Pons (tissue), 1 donor: ENCODE measurements around the gene GP1BA.

Experiments
- DNase-seq: peaks from one replicate; pipeline ENCODE4 v3.0.0-alpha.2; 2016; ENCODE audit warnings: low spot score

The GP1BA gene

DNA sequence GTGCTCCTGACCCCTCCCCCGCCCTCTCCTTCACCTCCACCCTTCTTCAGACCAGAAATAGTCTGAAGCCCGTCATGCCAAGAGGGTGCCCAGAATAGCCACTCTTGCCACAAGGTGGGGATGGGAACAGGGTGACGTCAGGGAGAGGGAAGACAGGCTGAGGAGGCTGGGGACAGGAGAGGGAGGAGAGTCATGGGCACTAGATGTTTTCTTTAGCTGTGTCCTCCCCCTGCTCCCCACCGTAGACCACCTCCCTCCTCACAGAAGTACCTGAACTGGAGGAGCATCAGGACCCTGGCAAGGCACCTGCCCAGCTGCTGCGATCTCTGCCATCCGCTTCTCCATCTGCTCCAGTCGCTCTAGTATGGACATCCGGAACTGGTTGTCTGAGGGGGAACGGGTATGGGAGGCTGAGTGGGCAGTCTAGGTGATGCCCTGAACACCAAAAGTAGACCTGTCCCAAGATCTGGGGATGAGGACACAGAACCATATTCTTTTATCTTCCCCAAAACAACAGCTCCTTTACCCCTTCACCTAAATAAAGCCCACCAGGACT lies 42.1 kb downstream of the GP1BA start:
- DNase-seq = no peak

DNA sequence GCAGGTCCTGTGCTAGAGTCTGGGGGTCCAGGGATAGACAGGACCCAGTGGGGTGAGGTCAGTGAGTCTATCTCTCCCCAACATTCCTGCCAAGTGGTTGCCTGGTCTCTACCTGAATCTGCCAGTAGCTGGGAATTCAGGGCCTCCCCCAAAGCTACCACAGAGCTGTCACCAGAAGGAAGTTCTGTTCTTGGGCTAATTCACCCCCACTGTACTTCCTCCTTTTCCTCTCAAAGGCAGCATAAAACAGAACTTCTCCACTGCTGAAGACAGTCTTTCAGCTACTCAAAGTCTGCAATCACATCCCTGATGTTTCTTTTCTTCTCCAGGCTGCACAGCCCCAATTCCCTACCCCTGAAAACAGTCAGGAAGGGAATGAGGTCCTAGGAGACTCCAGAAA lies 46.6 kb downstream of the GP1BA start:
- DNase-seq = peak; percentile 62

DNA sequence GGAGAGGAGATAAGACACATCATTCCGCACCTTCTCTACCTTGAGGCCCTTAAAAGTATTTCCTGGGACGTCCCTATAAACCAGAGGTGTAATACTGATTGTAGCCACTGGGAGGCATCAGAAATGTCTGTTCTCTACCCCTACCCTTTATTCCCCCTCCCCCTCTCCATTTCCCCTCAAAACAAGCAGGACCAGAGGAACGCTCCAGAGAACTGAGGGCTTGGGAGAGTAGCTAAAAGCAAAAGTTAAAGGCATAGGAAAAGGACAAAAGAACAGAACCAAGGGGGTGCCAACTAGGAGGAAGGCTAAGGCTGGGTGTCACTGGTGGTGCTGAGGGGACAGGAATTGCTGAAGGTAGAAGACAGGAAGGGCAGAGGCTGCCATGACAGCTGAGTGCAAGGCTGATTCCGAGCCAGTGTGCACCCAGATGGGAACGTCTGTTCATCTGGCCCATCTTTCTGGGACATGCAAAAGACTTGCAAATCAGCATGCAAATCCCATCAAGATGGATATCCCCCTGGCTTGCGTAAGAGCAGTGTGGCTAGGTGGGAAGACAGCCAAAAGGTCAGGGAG lies 48.7 kb downstream of the GP1BA start:
- peak; percentile 43 for DNase-seq

DNA sequence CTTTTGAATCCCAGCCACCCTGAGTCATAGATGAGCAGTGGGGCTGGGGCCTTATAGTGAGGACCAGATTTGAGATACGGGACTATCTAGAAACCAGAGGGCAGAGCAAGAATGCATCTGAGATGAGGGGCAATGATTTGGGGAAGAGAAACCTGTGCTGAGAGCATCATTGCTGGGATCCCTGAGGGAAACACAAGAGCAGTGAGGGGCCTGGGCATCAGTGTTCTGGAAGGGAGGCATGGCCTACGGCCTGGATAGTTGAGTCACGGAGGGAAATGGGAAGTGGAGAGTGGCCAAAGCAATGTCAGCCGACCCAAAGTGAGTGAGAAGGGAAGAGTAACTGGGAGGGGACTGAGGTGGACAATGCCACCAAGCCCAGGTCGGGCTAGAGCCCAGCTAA lies 50.2 kb downstream of the GP1BA start:
- DNase-seq = no peak
